T-helper 22 cell (primary cell): ENCODE data around the gene DCTD.

Source experiments
- DNase-seq: peaks from one replicate; pipeline ENCODE4 v3.0.0-alpha.2; 2020; ENCODE audit warnings: low read depth

Gene DCTD

GRCh38 chr4:182893047-182893446 lies 24.1 kb downstream of the DCTD start:
- DNase-seq = no peak

GRCh38 chr4:182890202-182890601 lies 27.0 kb downstream of the DCTD start:
- DNase-seq = no peak

GRCh38 chr4:182888891-182889290 lies 28.3 kb downstream of the DCTD start:
- no peak for DNase-seq

DNA sequence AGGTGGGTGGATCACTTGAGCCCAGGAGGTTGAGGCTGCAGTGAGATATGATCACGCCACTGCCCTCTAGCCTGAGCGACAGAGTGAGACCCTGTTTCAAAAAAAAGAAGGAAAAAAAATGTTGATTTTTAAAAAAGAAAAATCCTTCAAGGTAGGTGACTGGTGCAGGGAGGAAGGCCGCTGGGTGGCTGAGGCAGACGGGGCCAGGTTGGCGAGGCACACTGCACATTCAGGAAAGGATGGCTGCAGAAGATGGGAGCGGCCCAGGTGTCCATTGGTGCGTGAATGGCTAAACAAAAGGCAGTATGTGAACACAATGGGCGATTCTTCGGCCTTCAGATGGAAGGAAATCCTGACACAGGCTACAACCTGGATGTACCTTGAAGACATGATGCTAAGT lies 30.4 kb downstream of the DCTD start:
- DNase-seq = no peak

GRCh38 chr4:182886205-182886604 lies 31.0 kb downstream of the DCTD start:
- DNase-seq = no peak

GRCh38 chr4:182885738-182886077 lies 31.5 kb downstream of the DCTD start:
- DNase-seq = no peak

- DNase-seq = no peak
These were observed 32.0 kb downstream of the DCTD start for GRCh38 chr4:182885022-182885737.

DNA sequence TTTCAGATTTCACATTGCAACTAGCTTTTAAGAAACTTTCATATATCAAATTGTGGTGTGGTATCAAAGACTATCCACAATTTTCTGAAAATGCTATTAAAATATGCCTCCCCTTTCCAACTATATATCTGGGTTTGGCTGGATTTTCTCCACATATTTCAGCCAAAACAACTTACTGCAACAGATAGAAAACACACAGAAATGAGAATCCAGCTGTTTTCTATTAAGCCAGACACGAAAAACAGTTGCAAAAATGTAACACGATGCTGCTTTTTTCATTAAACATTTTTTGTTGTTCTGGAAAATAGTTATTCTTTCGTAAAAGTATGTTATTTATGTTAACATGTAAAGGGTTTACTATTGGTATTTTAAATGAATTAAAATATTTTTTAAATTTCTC lies 33.1 kb downstream of the DCTD start:
- DNase-seq = no peak

- no peak for DNase-seq
These were observed 33.8 kb downstream of the DCTD start for GRCh38 chr4:182883351-182883750.

DNA sequence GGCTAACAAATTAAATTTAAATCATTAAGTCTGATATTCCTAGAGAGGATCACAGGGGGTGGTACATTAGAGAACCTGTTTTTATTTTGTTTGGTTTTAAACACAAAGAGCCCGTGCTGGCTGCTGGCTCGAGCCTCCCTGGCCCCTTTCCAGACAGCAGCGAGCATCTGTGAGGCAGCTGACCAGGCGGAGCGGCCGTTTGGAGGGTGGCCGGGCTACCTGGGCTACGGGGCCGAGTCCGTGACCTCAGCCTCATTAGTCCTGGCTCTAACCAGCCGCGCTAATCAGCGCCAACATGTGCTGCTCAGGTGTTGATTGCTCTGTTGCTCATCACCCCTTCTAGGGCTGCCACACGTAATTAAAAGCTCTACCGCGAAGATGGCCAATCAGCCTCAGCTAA lies 35.3 kb downstream of the DCTD start:
- DNase-seq = no peak

GRCh38 chr4:182880387-182881356 lies 36.5 kb downstream of the DCTD start:
- no peak for DNase-seq

DNA sequence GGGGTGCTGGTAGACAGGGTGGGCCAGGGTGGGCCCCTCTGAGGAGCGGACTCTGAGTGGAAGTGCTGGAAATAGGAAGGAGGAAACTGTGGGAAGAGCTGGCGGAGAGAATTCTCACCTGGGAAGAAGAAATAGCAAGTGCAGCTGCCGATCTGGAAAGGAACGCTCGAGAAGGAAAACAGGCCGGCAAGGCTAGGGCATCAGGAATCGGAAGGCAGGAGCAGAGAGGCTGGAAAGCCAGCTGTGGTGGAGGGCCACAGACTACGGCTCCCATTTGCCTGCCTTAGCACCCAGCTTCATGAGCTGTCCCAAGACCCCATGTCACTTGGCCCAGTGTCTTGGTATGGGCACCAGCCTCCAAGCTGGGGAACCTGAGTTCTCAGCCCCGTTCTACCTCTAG lies 37.3 kb downstream of the DCTD start:
- no peak for DNase-seq

GRCh38 chr4:182878633-182879495 lies 38.3 kb downstream of the DCTD start:
- no peak for DNase-seq

DNA sequence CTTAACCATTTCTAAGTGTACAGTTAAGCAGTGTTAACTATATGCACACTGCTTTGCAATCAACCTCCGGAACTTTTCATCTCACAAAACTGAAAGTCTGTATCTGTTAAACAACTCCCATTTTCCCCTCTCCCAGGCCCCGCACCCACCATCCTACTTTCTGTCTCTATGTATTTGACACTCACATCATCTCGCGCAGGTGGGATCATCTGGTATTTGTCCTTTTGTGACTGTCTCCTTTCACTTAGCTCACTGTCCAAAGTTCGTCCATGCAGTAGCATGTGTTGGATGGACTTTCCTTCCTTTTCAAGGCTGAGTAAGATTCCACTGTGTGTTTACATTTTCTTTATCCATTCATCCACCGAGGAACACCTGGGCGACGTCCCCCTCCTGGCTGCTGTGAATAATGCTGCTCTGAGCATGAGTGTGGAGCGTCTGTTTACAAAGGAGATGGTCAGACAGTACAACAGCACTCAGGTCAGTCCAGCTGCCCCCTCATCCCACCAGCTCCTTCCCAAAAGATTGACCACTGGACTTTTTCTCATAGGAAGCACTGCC lies 39.8 kb downstream of the DCTD start:
- DNase-seq = no peak

DNA sequence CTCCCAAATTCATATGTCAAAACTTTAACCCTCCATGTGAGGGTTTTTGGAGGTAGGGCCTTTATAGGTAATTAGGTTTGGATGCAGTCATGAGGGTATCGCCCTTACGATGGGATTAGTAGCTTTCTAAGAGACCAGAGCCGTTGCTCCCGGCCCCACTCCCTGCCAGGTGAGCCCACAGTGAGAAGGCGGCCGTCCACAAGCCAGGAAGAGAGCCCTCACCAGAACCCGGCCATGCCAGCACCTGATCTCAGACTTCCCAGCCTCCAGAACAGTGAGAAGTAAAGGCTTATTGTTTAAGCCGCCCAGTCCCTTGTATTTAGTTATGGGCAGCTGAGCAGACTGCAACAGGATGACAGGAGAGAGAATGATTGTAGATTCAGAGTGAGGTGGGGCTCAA lies 40.8 kb downstream of the DCTD start:
- no peak for DNase-seq

- DNase-seq = no peak
These were observed 41.5 kb downstream of the DCTD start for GRCh38 chr4:182875453-182876405.

GRCh38 chr4:182874797-182875345 lies 42.3 kb downstream of the DCTD start:
- no peak for DNase-seq

GRCh38 chr4:182874304-182874751 lies 42.9 kb downstream of the DCTD start:
- no peak for DNase-seq

DNA sequence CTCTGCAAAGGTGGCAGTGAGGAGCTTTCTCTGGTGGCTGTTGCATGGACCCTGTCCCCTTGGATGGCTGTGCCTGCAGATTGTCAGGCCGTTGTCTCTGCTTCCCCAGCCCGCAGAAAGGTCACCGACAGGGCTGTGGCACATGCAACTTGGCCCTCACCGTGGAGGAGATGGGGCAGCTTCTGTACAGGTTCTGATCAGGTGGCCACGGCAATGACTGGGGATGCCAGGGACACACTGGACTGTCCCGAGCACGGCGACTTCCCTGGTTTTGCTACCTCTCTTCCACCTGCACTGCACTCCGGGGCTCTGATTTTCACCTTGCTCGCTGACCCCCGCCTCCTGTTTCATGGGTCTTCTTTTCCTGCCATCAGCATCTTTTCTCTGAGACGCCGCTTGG lies 43.5 kb downstream of the DCTD start:
- no peak for DNase-seq

GRCh38 chr4:182873289-182873688 lies 43.9 kb downstream of the DCTD start:
- DNase-seq = no peak

DNA sequence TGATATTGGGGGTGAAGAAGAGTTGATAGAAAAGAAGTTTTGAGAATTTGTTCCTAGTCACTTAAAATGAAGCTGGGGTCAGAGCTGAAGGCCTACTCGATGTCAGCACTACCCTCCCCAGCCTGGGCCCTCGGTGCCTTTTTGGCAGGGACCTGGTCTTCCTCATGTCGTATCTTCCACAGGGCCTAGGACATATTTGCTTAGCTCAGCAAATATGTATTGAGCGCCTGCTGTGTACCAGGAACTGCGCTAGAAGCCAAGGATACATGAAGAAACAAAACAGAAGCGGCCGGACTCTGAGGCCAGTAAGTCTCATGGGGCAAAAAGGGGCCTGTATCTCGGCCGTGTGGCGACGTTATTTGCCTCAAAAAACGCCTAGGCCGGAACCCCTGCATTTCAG lies 44.3 kb downstream of the DCTD start:
- no peak for DNase-seq
